H9 (cell line): ENCODE results near the gene TGFA. TPM values are rescaled to one million over a fixed set of nuclear protein-coding genes. Genes with fewer than 3 reads are reported as not detected.
A peak's percentile ranks its signal among the peaks of the same experiment; 100 is the strongest.

Source experiments
- DNase-seq: peaks from one replicate; pipeline ENCODE4 v3.0.0-alpha.2; 2017
- H2AFZ ChIP-seq: one replicate; pipeline ENCODE4 v1.6.1; 2013; ENCODE audit warnings: mild to moderate bottlenecking, low read length, control low read depth, moderate library complexity
- H2AK5ac ChIP-seq: 2 replicates; pipeline ENCODE4 v1.6.1; 2013; ENCODE audit warnings: low read length, control low read depth, mixed read lengths; ENCODE audit not compliant: insufficient read length
- H2BK120ac ChIP-seq: one replicate; pipeline ENCODE4 v1.6.1; 2013; ENCODE audit warnings: low read depth, mild to moderate bottlenecking, low read length, control low read depth, inconsistent platforms; ENCODE audit not compliant: poor library complexity, severe bottlenecking
- H2BK12ac ChIP-seq: 2 replicates; pipeline ENCODE4 v1.6.1; 2013; ENCODE audit warnings: low read length, control low read depth, mixed read lengths, low read depth; ENCODE audit not compliant: insufficient read length
- H2BK15ac ChIP-seq: 2 replicates; pipeline ENCODE4 v1.6.1; 2013; ENCODE audit warnings: low read depth, low read length, control low read depth
- H2BK20ac ChIP-seq: one replicate; pipeline ENCODE4 v1.6.1; 2013; ENCODE audit warnings: low read depth, mild to moderate bottlenecking, low read length, control low read depth, inconsistent platforms; ENCODE audit not compliant: poor library complexity, severe bottlenecking
- H2BK5ac ChIP-seq: 2 replicates; pipeline ENCODE4 v1.6.1; 2013; ENCODE audit warnings: low read length, control low read depth, mixed read lengths; ENCODE audit not compliant: insufficient read length
- H3K14ac ChIP-seq: 2 replicates; pipeline ENCODE4 v1.6.1; 2013; ENCODE audit warnings: low read length, control low read depth; ENCODE audit not compliant: insufficient read depth
- H3K18ac ChIP-seq: 2 replicates; pipeline ENCODE4 v1.6.1; 2013; ENCODE audit warnings: low read depth, mild to moderate bottlenecking, mixed read lengths, low read length, control low read depth; ENCODE audit not compliant: insufficient read length
- H3K23ac ChIP-seq: 2 replicates; pipeline ENCODE4 v1.6.1; 2013; ENCODE audit warnings: low read length, control low read depth, mixed read lengths, low read depth; ENCODE audit not compliant: insufficient read length
- H3K23me2 ChIP-seq: 2 replicates; pipeline ENCODE4 v1.6.1; 2013; ENCODE audit warnings: low read depth, mild to moderate bottlenecking, mixed read lengths, low read length, control low read depth; ENCODE audit not compliant: insufficient read length, poor library complexity, severe bottlenecking
- H3K27ac ChIP-seq: 2 replicates; pipeline ENCODE4 v1.5.1; 2013; ENCODE audit warnings: low read length, control low read depth, mixed read lengths, low read depth; ENCODE audit not compliant: insufficient read length
- H3K27me3 ChIP-seq: 2 replicates; pipeline ENCODE4 v1.6.1; 2013; ENCODE audit warnings: low read length, control low read depth, inconsistent platforms; ENCODE audit not compliant: insufficient read depth
- H3K4ac ChIP-seq: 2 replicates; pipeline ENCODE4 v1.6.1; 2013; ENCODE audit warnings: low read depth, mild to moderate bottlenecking, control low read depth, inconsistent platforms, low read length, moderate library complexity
- H3K4me1 ChIP-seq: 2 replicates; pipeline ENCODE4 v1.6.1; 2013; ENCODE audit warnings: low read length, control low read depth, inconsistent platforms; ENCODE audit not compliant: insufficient read depth
- H3K4me2 ChIP-seq: 2 replicates; pipeline ENCODE4 v1.6.1; 2013; ENCODE audit warnings: low read length, control low read depth, mixed read lengths; ENCODE audit not compliant: insufficient read length, insufficient read depth
- H3K56ac ChIP-seq: 2 replicates; pipeline ENCODE4 v1.6.1; 2013; ENCODE audit warnings: low read depth, mild to moderate bottlenecking, mixed read lengths, low read length, control low read depth; ENCODE audit not compliant: insufficient read length
- H3K79me1 ChIP-seq: 2 replicates; pipeline ENCODE4 v1.6.1; 2013; ENCODE audit warnings: low read depth, mild to moderate bottlenecking, moderate library complexity, low read length, control low read depth, inconsistent platforms; ENCODE audit not compliant: insufficient read depth, poor library complexity, severe bottlenecking
- H3K79me2 ChIP-seq: 2 replicates; pipeline ENCODE4 v1.6.1; 2013; ENCODE audit warnings: low read length, control low read depth, inconsistent platforms; ENCODE audit not compliant: insufficient read depth
- H3K9ac ChIP-seq: 2 replicates; pipeline ENCODE4 v1.6.1; 2013; ENCODE audit warnings: low read length, control low read depth, mixed read lengths; ENCODE audit not compliant: insufficient read length; ENCODE audit errors: extremely low read depth
- H3K9me3 ChIP-seq: one replicate; pipeline ENCODE4 v1.6.1; 2013; ENCODE audit warnings: low read depth, low read length, inconsistent platforms; ENCODE audit not compliant: control insufficient read depth
- H3T11ph ChIP-seq: one replicate; pipeline ENCODE4 v1.6.1; 2013; ENCODE audit warnings: mild to moderate bottlenecking, low read length, control low read depth, inconsistent platforms
- H4K20me1 ChIP-seq: one replicate; pipeline ENCODE4 v1.6.1; 2013; ENCODE audit not compliant: control insufficient read depth, insufficient read length, insufficient read depth
- H4K5ac ChIP-seq: 2 replicates; pipeline ENCODE4 v1.6.1; 2013; ENCODE audit warnings: low read depth, mild to moderate bottlenecking, mixed read lengths, low read length, control low read depth; ENCODE audit not compliant: insufficient read length
- H4K8ac ChIP-seq: replicated peaks from 2 replicates; pipeline ENCODE4 v1.6.1; 2013; ENCODE audit warnings: low read length, control low read depth, mixed read lengths, low read depth; ENCODE audit not compliant: insufficient read length
- H4K91ac ChIP-seq: 2 replicates; pipeline ENCODE4 v1.6.1; 2013; ENCODE audit warnings: low read depth, mild to moderate bottlenecking, moderate library complexity, mixed read lengths, low read length, control low read depth; ENCODE audit not compliant: insufficient read length
- H3K27ac Mint-ChIP-seq, 3 experiments: 2 replicates in 2 of 3; 3 replicates in 1 of 3; pipeline ENCODE4 v1.8.0; 2020 to 2021; ENCODE audit warnings: mixed read lengths in 3 of 3, mild to moderate bottlenecking in 1 of 3, moderate library complexity in 1 of 3
- H3K27me3 Mint-ChIP-seq: 2 replicates; pipeline ENCODE4 v1.8.0; 2021; ENCODE audit warnings: low read depth, mild to moderate bottlenecking, moderate library complexity, mixed read lengths
- H3K36me3 Mint-ChIP-seq, 3 experiments: 2 replicates in 2 of 3; 3 replicates in 1 of 3; pipeline ENCODE4 v1.8.0; 2020 to 2021; ENCODE audit warnings: low read depth in 3 of 3, mixed read lengths in 3 of 3; ENCODE audit not compliant: insufficient read depth in 1 of 3
- H3K4me1 Mint-ChIP-seq, 2 experiments: 2 replicates each; pipeline ENCODE4 v1.8.0; 2020; ENCODE audit warnings: mixed read lengths in 2 of 2
- H3K4me3 Mint-ChIP-seq, 2 experiments: 2 replicates in 1 of 2; 3 replicates in 1 of 2; pipeline ENCODE4 v1.8.0; 2020 to 2021; ENCODE audit warnings: mild to moderate bottlenecking in 2 of 2, mixed read lengths in 2 of 2, moderate library complexity in 1 of 2
- H3K9me3 Mint-ChIP-seq, 2 experiments: 2 replicates in 1 of 2; 3 replicates in 1 of 2; pipeline ENCODE4 v1.8.0; 2020; ENCODE audit warnings: mild to moderate bottlenecking in 2 of 2, mixed read lengths in 2 of 2, moderate library complexity in 1 of 2
- CTCF ChIP-seq: fragments of 200-600 bp; sonication (generic); conservative IDR thresholded peaks from 3 replicates; pipeline ENCODE4 v1.8.0; 2021; ENCODE audit warnings: antibody characterized with exemption, mild to moderate bottlenecking
- WGBS: extraction: QIAGEN DNeasy Blood & Tissue Kit; methylation state at CpG from one replicate; pipeline ENCODE4 v1.1.7; 2013; ENCODE audit warnings: missing lambda C conversion rate, low lambda C conversion rate, mixed read lengths; ENCODE audit not compliant: insufficient read length; ENCODE audit errors: extremely low coverage; 5-methylcytosine and 5-hydroxymethylcytosine counted together
- total RNA-seq: library from RNA; stranded (reverse); gene quantifications from 2 replicates; pipeline ENCODE4 v1.2.1, GENCODE V29; 2021

TGFA gene
- total RNA-seq, 1 experiment from 2014 or later: 3.3 TPM

GRCh38 chr2:70477441-70477844 lies 76.2 kb downstream of the TGFA start:
- peaks cover 18 to 22% of the 10 kb centered on the region in 2 experiments for H3K4me1 Mint-ChIP-seq
- DNase-seq: peak; percentile 84
- Histone ChIP-seq H4K8ac (no peak overlapping the region), H3K23ac (no peak overlapping the region), H2BK5ac (no peak overlapping the region), H3T11ph (no peak overlapping the region), H3K56ac (no peak overlapping the region), H2BK15ac (no peak overlapping the region), H3K18ac (no peak overlapping the region), H2BK20ac (no peak overlapping the region), H2AFZ (peak overlapping the region; percentile 9), H2AK5ac (no peak overlapping the region), H3K9me3 (no peaks in the 10 kb centered on the region), H3K9ac (no peak overlapping the region), H4K5ac (no peak overlapping the region), H3K27ac (no peak overlapping the region), H4K20me1 (no peaks in the 10 kb centered on the region), H3K79me2 (no peaks in the 10 kb centered on the region), H3K23me2 (no peaks in the 10 kb centered on the region), H3K27me3 (no peaks in the 10 kb centered on the region), H3K4ac (no peak overlapping the region), H3K4me1 (peaks cover 4% of the 10 kb centered on the region; the same call in 1 of the 2 replicates), H2BK12ac (no peak overlapping the region), H3K14ac (no peak overlapping the region), H4K91ac (no peak overlapping the region), H3K79me1 (no peaks in the 10 kb centered on the region), H2BK120ac (no peak overlapping the region), H3K4me2 (peak overlapping the region; percentile 8)
- H3K9me3 Mint-ChIP-seq: no peaks in the 10 kb centered on the region
- H3K36me3 Mint-ChIP-seq: no peaks in the 10 kb centered on the region; a peak in 1 of 7 replicates
- no CpG with 5 or more reads among the region's 1 CpG for WGBS
- H3K27me3 Mint-ChIP-seq: peaks cover 3% of the 10 kb centered on the region; the same call in 1 of the 2 replicates
- H3K4me3 Mint-ChIP-seq: no peak overlapping the region; a peak in 1 of 5 replicates
- TF ChIP-seq CTCF: no peak
- H3K27ac Mint-ChIP-seq: peak overlapping the region in 1 of 3 experiments; percentile 25; a peak in 1 of 7 replicates
